Activated T-helper 1 cell treated with anti-CD3 and anti-CD28 coated beads, Interleukin-2, amount 50 U/mL, for 16 hours (primary cell): ENCODE measurements around the gene BTG4.

Experiments used
- DNase-seq, 2 donors: peaks; one replicate each; pipeline ENCODE4 v3.0.0-alpha.2; 2020; ENCODE audit warnings: low read depth in 1 of 2, low spot score in 1 of 2

Gene BTG4

GRCh38 chr11:111512296-111513239 is at the start of gene BTG4:
Gene BTG4, minus strand, starts transcription at chr11:111512386. Its CDS starts 13,610 bp downstream, at chr11:111498776.
- no peak for DNase-seq

- no peak for DNase-seq
Observed at GRCh38 chr11:111561791-111562325, 49.7 kb upstream of the BTG4 start.

- no peak for DNase-seq
Observed at GRCh38 chr11:111561306-111561705, 49.1 kb upstream of the BTG4 start.

GRCh38 chr11:111560800-111561199 is 48.6 kb upstream of the BTG4 start:
- DNase-seq, result no peak

GRCh38 chr11:111559800-111560464 is 47.7 kb upstream of the BTG4 start:
- DNase-seq, result no peak

- no peak for DNase-seq
Observed at GRCh38 chr11:111557425-111558111, 45.4 kb upstream of the BTG4 start.

- no peak for DNase-seq
Observed at GRCh38 chr11:111555255-111555654, 43.1 kb upstream of the BTG4 start.

GRCh38 chr11:111554532-111554931 is 42.3 kb upstream of the BTG4 start:
- no peak for DNase-seq

GRCh38 chr11:111550258-111550657 is 38.1 kb upstream of the BTG4 start:
- DNase-seq, result no peak

- DNase-seq, result no peak
Observed at GRCh38 chr11:111549869-111550203, 37.6 kb upstream of the BTG4 start.

GRCh38 chr11:111549196-111549868 is 37.1 kb upstream of the BTG4 start:
- no peak for DNase-seq

GRCh38 chr11:111548525-111548924 is 36.3 kb upstream of the BTG4 start:
- no peak for DNase-seq

GRCh38 chr11:111542606-111543275 is 30.6 kb upstream of the BTG4 start:
- DNase-seq, result no peak

- DNase-seq, result no peak
Observed at GRCh38 chr11:111541254-111542061, 29.3 kb upstream of the BTG4 start.

- no peak for DNase-seq
Observed at GRCh38 chr11:111540937-111541253, 28.7 kb upstream of the BTG4 start.

GRCh38 chr11:111540114-111540936 is 28.1 kb upstream of the BTG4 start, which contains the start of gene LAYN:
Gene LAYN, plus strand, starts transcription at chr11:111540720. Its CDS starts 124 bp downstream, at chr11:111540844.
- no peak for DNase-seq

- DNase-seq, result no peak
Observed at GRCh38 chr11:111539426-111540113, 27.4 kb upstream of the BTG4 start.

- DNase-seq, result no peak
Observed at GRCh38 chr11:111538407-111539114, 26.4 kb upstream of the BTG4 start.
